Measurements from ENCODE around the gene SPDL1. TPM values are rescaled to one million over a fixed set of nuclear protein-coding genes. Genes with fewer than 3 reads are reported as not detected.
A peak's percentile ranks its signal among the peaks of the same experiment; 100 is the strongest.

The SPDL1 gene
- total RNA-seq, 1 experiment from 2014 or later: 167 TPM

- peak; percentile 96 for DNase-seq (ENCODE audit: low read depth)
Observed at GRCh38 chr5:169629847-169630548, 46.4 kb downstream of the SPDL1 start.

- DNase-seq (ENCODE audit: low read depth): no peak
Observed at GRCh38 chr5:169631360-169631759, 47.8 kb downstream of the SPDL1 start.

- no peak for DNase-seq (ENCODE audit: low read depth)
Observed at GRCh38 chr5:169632946-169633345, 49.4 kb downstream of the SPDL1 start.

GRCh38 chr5:169634606-169635005 is 51.0 kb downstream of the SPDL1 start:
- no peak for DNase-seq (ENCODE audit: low read depth)

- no peak for DNase-seq (ENCODE audit: low read depth)
Observed at GRCh38 chr5:169635936-169636335, 52.4 kb downstream of the SPDL1 start.

- DNase-seq (ENCODE audit: low read depth): no peak
Observed at GRCh38 chr5:169636477-169637084, 53.0 kb downstream of the SPDL1 start.

- no peak for DNase-seq (ENCODE audit: low read depth)
Observed at GRCh38 chr5:169637085-169637548, 53.5 kb downstream of the SPDL1 start, which contains the start of gene DOCK2. Gene DOCK2, plus strand, starts transcription at chr5:169637275. Its CDS starts 52 bp downstream, at chr5:169637327.

GRCh38 chr5:169637549-169638121 is 54.1 kb downstream of the SPDL1 start:
- DNase-seq (ENCODE audit: low read depth): no peak

- DNase-seq (ENCODE audit: low read depth): no peak
Observed at GRCh38 chr5:169641253-169641652, 57.7 kb downstream of the SPDL1 start.

GRCh38 chr5:169646856-169647255 is 63.3 kb downstream of the SPDL1 start:
- no peak for DNase-seq (ENCODE audit: low read depth)

GRCh38 chr5:169647566-169647965 is 64.0 kb downstream of the SPDL1 start:
- no peak for DNase-seq (ENCODE audit: low read depth)

- DNase-seq (ENCODE audit: low read depth): peak; percentile 97
Observed at GRCh38 chr5:169648725-169649310, 65.2 kb downstream of the SPDL1 start.

- DNase-seq (ENCODE audit: low read depth): peak; percentile 31
Observed at GRCh38 chr5:169649486-169649885, 65.9 kb downstream of the SPDL1 start.

- DNase-seq (ENCODE audit: low read depth): peak; percentile 92
Observed at GRCh38 chr5:169650701-169651331, 67.2 kb downstream of the SPDL1 start.

- DNase-seq (ENCODE audit: low read depth): peak; percentile 78
Observed at GRCh38 chr5:169651526-169651925, 68.0 kb downstream of the SPDL1 start.

- DNase-seq (ENCODE audit: low read depth): peak; percentile 24
Observed at GRCh38 chr5:169652057-169652456, 68.5 kb downstream of the SPDL1 start.

- DNase-seq (ENCODE audit: low read depth): no peak
Observed at GRCh38 chr5:169653091-169653490, 69.5 kb downstream of the SPDL1 start.

Other genes with a start within 250 kb of the SPDL1 start
- gene DOCK2, start 53.5 kb downstream of the SPDL1 start, total RNA-seq (2014; rRNA removed; shearing (Covaris generic)): 45.9 and 47.7 TPM in 2 replicates